Bronchial epithelial cell (primary cell): ENCODE results near the gene PPAT. TPM values are rescaled to one million over a fixed set of nuclear protein-coding genes. Genes with fewer than 3 reads are reported as not detected.

ENCODE experiments used
- DNase-seq: peaks from one replicate; pipeline ENCODE4 v3.0.0-alpha.2; 2010; ENCODE audit warnings: low read depth
- FAIRE-seq: peaks from 2 replicates; lab custom pipeline; 2011; peaks lifted over from hg19 to GRCh38; lab: Jason Lieb, UNC
- H3K27me3 ChIP-seq: 2 replicates; pipeline ENCODE4 v1.5.1; 2011; ENCODE audit warnings: low read length; ENCODE audit not compliant: control insufficient read depth, insufficient read depth
- H3K36me3 ChIP-seq: 2 replicates; pipeline ENCODE4 v1.5.1; 2011; ENCODE audit warnings: low read length; ENCODE audit not compliant: control insufficient read depth, insufficient read depth
- H3K4me3 ChIP-seq: 2 replicates; pipeline ENCODE4 v1.5.1; 2011; ENCODE audit warnings: mild to moderate bottlenecking, low read depth, low read length, control low read depth
- total RNA-seq: library from RNA; depleted of rRNA; stranded (reverse); fragments of >200 nt; gene quantifications from 2 replicates; pipeline ENCODE4 v1.2.1, GENCODE V29; 2014
- TF ChIP-seq, protein P1 (sequence below): IDR thresholded peaks from 2 replicates; pipeline ENCODE4 v1.5.1; 2011; ENCODE audit warnings: mild to moderate bottlenecking, moderate library complexity, low read length, control low read depth, inconsistent platforms; ENCODE audit not compliant: insufficient read depth, severe bottlenecking

PPAT gene
- total RNA-seq, 1 donor from 2014 or later, result 33.2 TPM

DNA sequence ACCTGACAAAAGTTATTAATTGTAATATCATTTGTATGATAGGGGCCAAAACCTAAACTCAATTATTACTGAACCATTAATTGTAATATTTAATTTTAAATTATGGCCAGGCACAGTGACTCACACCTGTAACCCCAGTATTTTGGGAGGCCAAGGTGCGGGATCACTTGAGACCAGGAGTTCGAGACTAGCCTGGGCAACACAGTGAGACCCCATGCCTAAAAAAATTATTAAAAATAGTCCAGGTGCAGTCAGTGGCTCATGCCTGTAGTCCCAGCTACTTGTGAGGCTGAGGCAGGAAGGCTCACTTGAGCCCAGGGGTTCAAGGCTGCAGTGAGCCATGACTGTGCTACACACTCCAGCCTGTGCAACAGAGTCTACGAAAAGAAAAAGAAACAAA, 18.0 kb downstream of the PPAT start:
- no peak for DNase-seq
- TF ChIP-seq, protein P1, sequence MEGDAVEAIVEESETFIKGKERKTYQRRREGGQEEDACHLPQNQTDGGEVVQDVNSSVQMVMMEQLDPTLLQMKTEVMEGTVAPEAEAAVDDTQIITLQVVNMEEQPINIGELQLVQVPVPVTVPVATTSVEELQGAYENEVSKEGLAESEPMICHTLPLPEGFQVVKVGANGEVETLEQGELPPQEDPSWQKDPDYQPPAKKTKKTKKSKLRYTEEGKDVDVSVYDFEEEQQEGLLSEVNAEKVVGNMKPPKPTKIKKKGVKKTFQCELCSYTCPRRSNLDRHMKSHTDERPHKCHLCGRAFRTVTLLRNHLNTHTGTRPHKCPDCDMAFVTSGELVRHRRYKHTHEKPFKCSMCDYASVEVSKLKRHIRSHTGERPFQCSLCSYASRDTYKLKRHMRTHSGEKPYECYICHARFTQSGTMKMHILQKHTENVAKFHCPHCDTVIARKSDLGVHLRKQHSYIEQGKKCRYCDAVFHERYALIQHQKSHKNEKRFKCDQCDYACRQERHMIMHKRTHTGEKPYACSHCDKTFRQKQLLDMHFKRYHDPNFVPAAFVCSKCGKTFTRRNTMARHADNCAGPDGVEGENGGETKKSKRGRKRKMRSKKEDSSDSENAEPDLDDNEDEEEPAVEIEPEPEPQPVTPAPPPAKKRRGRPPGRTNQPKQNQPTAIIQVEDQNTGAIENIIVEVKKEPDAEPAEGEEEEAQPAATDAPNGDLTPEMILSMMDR, result no peak

DNA sequence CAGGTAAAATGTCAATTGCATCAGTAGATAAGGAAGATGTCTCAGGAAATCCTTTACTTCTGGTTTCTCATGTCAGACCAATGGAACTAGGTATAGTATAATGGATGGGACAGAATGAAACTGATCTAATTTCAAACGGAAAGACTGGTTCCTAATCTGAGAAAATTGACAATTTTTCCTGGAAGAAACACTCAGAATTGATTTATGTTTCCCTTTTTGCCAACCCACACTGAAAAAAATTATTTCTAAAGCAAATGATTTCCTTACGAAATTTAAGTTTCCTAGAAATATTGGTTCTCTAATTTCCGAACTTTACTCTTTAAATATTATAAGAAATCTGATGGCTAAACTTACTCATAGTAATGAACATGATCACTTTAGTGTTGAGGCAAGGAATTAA, 19.1 kb downstream of the PPAT start:
- no peaks in the 10 kb centered on the region for H3K27me3 ChIP-seq
- no peak for FAIRE-seq
- no peak overlapping the region for H3K4me3 ChIP-seq
- TF ChIP-seq, protein P1, result no peak
- no peaks in the 10 kb centered on the region for H3K36me3 ChIP-seq
- no peak for DNase-seq

More for the DNA sequence above, 18.0 kb downstream of the PPAT start:
- no peaks in the 10 kb centered on the region for H3K36me3 ChIP-seq
- no peak overlapping the region for H3K4me3 ChIP-seq
- H3K27me3 ChIP-seq, result no peaks in the 10 kb centered on the region
- FAIRE-seq, result no peak

DNA sequence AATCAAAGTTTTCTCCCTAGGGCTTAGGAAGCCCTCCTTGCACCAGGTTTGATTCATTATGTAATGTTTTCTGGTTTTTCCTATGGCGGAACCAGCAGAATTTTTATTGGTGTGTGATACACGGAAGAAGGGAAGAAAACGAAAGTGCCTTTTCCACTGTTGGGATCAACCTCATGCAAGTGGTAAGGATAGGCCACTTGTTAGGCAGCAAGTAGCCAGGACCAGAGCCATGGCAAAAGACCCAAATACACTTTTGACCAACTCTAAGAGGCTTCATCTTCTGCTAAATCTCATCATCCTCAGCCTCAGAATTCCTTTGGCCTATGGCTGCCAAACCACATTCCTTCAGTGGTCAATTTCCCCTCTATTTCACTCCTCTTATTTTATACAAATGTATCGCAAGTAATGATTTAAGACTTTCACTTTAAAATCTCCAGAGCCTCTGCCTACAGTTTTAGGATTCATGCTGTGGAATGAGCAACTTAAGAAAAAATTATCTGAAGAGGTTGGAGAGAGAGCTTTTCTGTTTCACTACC, 21.2 kb downstream of the PPAT start:
- TF ChIP-seq, protein P1, result no peak
- DNase-seq, result no peak
- FAIRE-seq, result no peak

DNA sequence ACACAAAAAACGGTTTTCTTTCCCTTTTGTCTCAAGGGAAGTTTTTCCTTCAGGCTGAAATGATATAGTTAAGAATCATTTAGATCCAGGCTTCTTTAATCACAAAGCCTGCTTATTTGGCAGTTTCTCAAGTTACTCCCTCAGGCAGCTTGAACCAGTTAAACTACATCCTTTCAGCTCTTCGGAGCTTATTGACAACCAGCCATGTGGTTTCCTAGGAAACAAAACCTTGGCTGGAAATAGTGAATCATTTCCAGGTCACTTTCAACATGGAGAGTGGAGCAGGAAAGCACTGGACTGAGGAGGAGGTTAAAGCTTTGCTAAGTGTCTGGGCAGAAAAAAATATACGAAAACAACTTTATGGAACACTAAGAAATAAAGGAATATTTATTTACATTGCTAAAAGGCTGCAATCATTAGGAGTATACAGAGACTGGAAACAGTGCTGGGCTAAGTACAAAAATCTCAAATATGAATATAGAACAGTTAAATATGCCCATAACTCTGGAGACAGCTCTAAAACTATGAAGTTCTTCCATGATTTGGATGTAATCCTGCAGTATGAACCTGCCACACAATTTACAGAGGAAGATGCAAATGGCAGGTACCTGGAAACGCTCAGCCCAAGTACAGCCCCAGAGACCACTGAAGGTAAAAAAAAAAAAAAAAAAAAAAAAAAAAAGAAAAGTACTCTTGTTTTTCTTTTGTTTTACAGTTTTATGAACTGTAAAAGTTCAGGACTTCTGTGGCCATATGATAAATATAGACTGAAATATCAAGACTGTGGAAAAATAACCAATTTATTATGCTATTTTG, 25.0 kb downstream of the PPAT start:
- Histone ChIP-seq H3K27me3 (no peaks in the 10 kb centered on the region), H3K4me3 (peak overlapping the region; percentile 2), H3K36me3 (peaks cover 1% of the 10 kb centered on the region)
- TF ChIP-seq, protein P1, result no peak
- FAIRE-seq, result no peak
- peak; percentile 99 for DNase-seq

More for the DNA sequence above, 21.2 kb downstream of the PPAT start:
- H3K27me3 ChIP-seq, result no peaks in the 10 kb centered on the region
- no peaks in the 10 kb centered on the region for H3K36me3 ChIP-seq
- no peak overlapping the region for H3K4me3 ChIP-seq

DNA sequence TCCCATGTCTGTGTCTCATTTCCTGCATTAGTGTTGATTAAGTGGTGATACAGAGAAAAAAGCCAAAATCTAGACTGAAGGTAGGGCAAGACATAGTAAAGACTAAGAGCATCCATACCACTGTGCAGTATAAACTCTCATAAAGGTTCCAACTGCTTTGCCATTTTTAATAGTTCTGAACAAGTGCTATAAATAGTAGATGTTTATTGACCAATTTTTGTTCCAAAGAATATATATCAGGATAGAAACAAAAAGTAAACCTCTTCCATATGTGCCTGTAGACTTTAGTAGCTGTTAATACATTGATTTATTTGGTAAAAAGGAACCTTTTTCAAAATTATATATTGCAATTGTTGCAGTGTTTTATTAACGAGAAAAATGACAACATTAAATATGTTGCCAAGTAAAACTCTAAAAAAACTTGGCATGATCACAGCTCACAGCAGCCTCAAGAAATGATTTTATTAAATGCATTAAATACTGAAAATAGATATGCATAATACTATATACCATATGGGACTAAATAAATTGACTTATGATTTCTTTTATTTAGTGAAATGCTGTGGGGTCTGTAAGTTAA, 25.8 kb downstream of the PPAT start:
- TF ChIP-seq, protein P1, result no peak
- Histone ChIP-seq H3K27me3 (no peaks in the 10 kb centered on the region), H3K36me3 (peaks cover 3% of the 10 kb centered on the region), H3K4me3 (no peak overlapping the region)
- FAIRE-seq, result no peak
- no peak for DNase-seq
